Stimulated activated naive CD8-positive, alpha-beta T cell treated with anti-CD3 and anti-CD28 coated beads, Interleukin-15, amount 100 ng/mL, for 72 hours (primary cell): ENCODE data around the gene NIT2.
A peak's percentile ranks its signal among the peaks of the same experiment; 100 is the strongest.

ENCODE experiments used
- ATAC-seq: fragments of 150-1000 bp; cut with Tn5 transposase; 2 replicates; pipeline ENCODE4 v1.10.0; 2021; ENCODE audit warnings: mild to moderate bottlenecking, moderate library complexity
- DNase-seq, 2 donors: peaks; one replicate each; pipeline ENCODE4 v3.0.0; 2021 to 2022
- H3K27ac Mint-ChIP-seq, 2 donors: one replicate each; pipeline ENCODE4 v1.8.0; 2022; ENCODE audit warnings: mild to moderate bottlenecking in 2 of 2, mixed read lengths in 2 of 2, moderate library complexity in 2 of 2
- H3K27me3 Mint-ChIP-seq: one replicate; pipeline ENCODE4 v1.8.0; 2022; ENCODE audit warnings: mixed read lengths
- H3K4me1 Mint-ChIP-seq: one replicate; pipeline ENCODE4 v1.8.0; 2022; ENCODE audit warnings: mild to moderate bottlenecking, mixed read lengths
- H3K4me3 Mint-ChIP-seq, 2 donors: one replicate each; pipeline ENCODE4 v1.8.0; 2022; ENCODE audit warnings: mild to moderate bottlenecking in 2 of 2, mixed read lengths in 2 of 2, moderate library complexity in 1 of 2
- H3K9me3 Mint-ChIP-seq, 2 donors: one replicate each; pipeline ENCODE4 v1.8.0; 2022; ENCODE audit warnings: mixed read lengths in 2 of 2

NIT2 gene

DNA sequence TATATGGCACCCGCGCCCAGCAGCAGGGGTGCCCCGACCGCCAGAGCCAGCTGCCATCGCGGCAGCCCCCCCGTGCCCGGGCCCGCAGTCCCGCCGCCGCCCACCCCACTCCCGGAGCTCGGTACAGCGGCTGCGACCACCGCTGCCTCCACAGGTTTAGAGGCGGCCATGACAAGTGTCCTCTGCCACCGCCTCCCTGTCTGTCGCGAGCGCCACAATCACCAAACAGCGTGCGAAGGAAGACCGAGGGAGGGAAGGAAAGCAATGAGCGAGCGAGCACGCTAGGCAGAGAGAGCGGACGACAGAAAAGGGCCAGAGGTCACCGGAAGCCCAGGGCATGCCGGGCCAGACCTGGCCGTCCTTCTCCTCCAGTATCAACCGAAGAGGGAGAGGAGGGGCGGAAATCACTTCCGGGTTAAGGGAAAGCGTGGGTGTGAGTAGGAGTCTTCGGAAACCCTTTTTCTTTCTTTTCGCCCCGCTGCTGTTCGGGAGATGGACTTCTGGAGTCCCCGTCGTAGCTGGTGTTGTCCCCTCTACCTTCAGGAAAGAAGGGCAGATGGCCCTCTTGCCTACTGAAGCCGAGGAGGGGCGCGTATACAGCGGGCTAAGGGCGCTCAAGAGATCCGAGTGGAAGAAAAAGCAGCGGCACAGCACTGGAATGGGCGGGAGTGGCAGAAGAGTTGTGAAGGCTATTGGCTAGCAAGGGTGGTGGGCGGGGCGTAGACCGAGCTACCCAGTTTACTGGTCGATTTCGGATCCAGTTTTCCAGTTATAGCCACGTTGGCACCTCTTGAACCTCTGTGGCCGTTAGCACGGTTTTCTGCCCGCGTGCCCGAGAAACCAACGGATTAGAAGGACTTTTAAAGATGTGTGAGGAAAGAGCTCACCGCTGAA is 66.5 kb downstream of the NIT2 start, which contains the start of the genes LNP1 and TOMM70:
LNP1 (plus strand) TSS at position 760 of the 894 bp plus-strand sequence. CDS start 28,191 bp downstream, outside the sequence.
TOMM70 (minus strand) TSS at position 310 of the 894 bp plus-strand sequence; CDS start at position 170, 140 bp downstream.
- Mint-ChIP-seq H3K27me3 (no peaks in the 10 kb centered on the region), H3K4me3 (peak within 1 kb of the TSS; percentile 94 to 95), H3K4me1 (peaks cover 64% of the 10 kb centered on the region), H3K9me3 (no peaks in the 10 kb centered on the region), H3K27ac (peak within 1 kb of the TSS; percentile 99)
- ATAC-seq (peak; percentile 92), DNase-seq (peak; percentile 92 to 95)

- no peaks in the 10 kb centered on the region for H3K27me3 Mint-ChIP-seq
These were observed 67.1 kb downstream of the NIT2 start for GRCh38 chr3:100401674-100402041.

GRCh38 chr3:100402256-100402655 is 67.7 kb downstream of the NIT2 start:
- DNase-seq (no peak), ATAC-seq (no peak)
- H3K4me1 Mint-ChIP-seq, result peaks cover 56% of the 10 kb centered on the region
- H3K9me3 Mint-ChIP-seq, result peaks cover 2 to 3% of the 10 kb centered on the region in 2 donors
- H3K4me3 Mint-ChIP-seq, result peak overlapping the region; percentile 94 to 95
- H3K27ac Mint-ChIP-seq, result peak overlapping the region in 1 of 2 donors; percentile 99
- no peaks in the 10 kb centered on the region for H3K27me3 Mint-ChIP-seq

More at GRCh38 chr3:100401674-100402041, 67.1 kb downstream of the NIT2 start:
- H3K27ac Mint-ChIP-seq, result peak overlapping the region; percentile 99
- DNase-seq (peak in 1 of 2 donors; percentile 65), ATAC-seq (peak; percentile 45)
- H3K4me3 Mint-ChIP-seq, result peak overlapping the region; percentile 94 to 95
- H3K9me3 Mint-ChIP-seq, result no peaks in the 10 kb centered on the region
- peaks cover 62% of the 10 kb centered on the region for H3K4me1 Mint-ChIP-seq

DNA sequence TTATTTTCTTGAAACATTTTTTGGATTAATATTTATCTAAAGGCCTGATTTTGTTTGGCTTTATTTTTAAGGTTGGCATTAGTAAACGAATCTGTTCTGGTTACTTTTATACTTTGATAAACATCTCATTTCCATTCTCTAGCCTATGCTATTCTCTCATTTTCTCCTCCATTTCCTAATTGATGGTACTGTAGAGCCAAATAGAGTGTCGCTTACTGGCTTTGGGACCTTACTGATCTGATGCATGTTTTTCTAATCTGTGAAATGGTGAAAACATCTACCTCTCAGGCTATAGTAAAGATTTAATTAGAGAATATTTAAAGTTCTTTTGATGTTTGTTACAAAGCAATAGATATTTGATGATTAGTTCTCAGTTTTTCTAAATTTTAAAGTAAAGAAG is 68.3 kb downstream of the NIT2 start:
- H3K9me3 Mint-ChIP-seq, result peaks cover 8 to 9% of the 10 kb centered on the region in 2 donors
- H3K4me3 Mint-ChIP-seq, result peak overlapping the region; percentile 94 to 95
- peak overlapping the region in 1 of 2 donors; percentile 89 for H3K27ac Mint-ChIP-seq
- peaks cover 49% of the 10 kb centered on the region for H3K4me1 Mint-ChIP-seq
- ATAC-seq (no peak), DNase-seq (no peak)
- no peaks in the 10 kb centered on the region for H3K27me3 Mint-ChIP-seq

- Mint-ChIP-seq H3K27ac (peak overlapping the region in 1 of 2 donors; percentile 89), H3K9me3 (peaks cover 8 to 10% of the 10 kb centered on the region in 2 donors), H3K27me3 (no peaks in the 10 kb centered on the region), H3K4me3 (peak overlapping the region; percentile 94 to 95), H3K4me1 (peaks cover 44% of the 10 kb centered on the region)
- DNase-seq, result no peak
- ATAC-seq, result no peak
These were observed 69.0 kb downstream of the NIT2 start for GRCh38 chr3:100403362-100404249.

GRCh38 chr3:100404250-100404548 is 69.6 kb downstream of the NIT2 start:
- peaks cover 38% of the 10 kb centered on the region for H3K4me1 Mint-ChIP-seq
- DNase-seq (no peak), ATAC-seq (no peak)
- H3K27me3 Mint-ChIP-seq, result no peaks in the 10 kb centered on the region
- peak overlapping the region in 1 of 2 donors; percentile 43 for H3K4me3 Mint-ChIP-seq
- peaks cover 8 to 10% of the 10 kb centered on the region in 2 donors for H3K9me3 Mint-ChIP-seq
- no peak overlapping the region for H3K27ac Mint-ChIP-seq

DNA sequence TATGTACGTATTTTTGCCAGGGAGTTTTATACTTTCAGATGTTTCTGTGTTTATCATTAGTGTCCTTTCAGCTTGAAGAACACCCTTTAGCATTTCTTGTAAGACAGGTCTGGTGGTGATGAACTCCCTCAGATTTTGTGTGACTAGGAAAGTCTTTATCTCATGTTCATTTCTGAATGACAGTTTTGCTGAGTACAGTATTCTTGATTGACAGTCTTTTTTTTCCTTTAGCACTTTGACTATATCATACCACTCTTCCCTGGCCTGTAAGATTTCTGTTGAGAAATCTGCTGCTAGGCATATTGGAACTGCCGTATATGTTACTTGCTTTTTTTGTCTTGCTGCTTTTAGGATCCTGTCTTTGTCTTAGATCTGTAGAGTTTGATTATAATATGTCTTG is 72.6 kb downstream of the NIT2 start:
- ATAC-seq (no peak), DNase-seq (no peak)
- Mint-ChIP-seq H3K27ac (no peak overlapping the region), H3K27me3 (no peaks in the 10 kb centered on the region), H3K4me3 (no peak overlapping the region), H3K9me3 (peaks cover 18 to 21% of the 10 kb centered on the region in 2 donors), H3K4me1 (peaks cover 27% of the 10 kb centered on the region)

DNA sequence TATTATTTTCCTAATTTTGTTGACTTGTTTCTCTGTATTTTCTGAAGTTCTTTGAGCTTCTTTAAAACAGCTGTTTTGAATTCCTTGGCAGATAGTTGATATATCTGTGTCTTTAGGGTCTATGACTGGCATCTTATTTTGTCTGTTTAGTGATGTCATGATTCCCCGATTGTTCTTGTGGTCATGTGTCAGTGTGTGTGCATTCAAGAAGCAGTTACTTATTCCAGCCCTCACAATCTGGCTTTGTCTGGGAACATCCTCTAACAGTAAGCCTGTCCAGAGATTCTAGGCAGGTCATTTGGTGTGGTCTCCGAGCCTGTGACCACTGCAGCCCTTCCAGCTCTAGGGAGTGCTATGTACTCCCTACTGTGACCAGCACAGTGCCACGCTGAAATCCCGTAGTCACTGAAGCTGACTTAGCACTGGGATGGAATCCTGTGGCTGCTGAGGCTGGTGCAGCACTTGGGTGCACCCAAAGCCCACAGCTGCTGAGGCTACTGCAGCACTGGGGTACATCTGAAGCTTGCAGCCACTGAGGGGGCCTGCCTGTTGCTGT is 73.5 kb downstream of the NIT2 start:
- ATAC-seq (no peak), DNase-seq (no peak)
- H3K4me1 Mint-ChIP-seq, result peaks cover 19% of the 10 kb centered on the region
- H3K9me3 Mint-ChIP-seq, result peaks cover 21 to 26% of the 10 kb centered on the region in 2 donors
- H3K27ac Mint-ChIP-seq, result no peak overlapping the region
- no peak overlapping the region for H3K4me3 Mint-ChIP-seq
- H3K27me3 Mint-ChIP-seq, result no peaks in the 10 kb centered on the region
